HepG2 (cell line): ENCODE measurements around the gene MAP2K5. TPM values are rescaled to one million over a fixed set of nuclear protein-coding genes. Genes with fewer than 3 reads are reported as not detected.

Experiments used
- HNRNPK ChIP-seq: fragments of 200-400 bp; formaldehyde crosslinking; IDR thresholded peaks from 2 replicates; pipeline ENCODE4 v1.6.1; 2018; ENCODE audit warnings: low read length, low read depth, moderate library complexity, mild to moderate bottlenecking; ENCODE audit not compliant: poor library complexity, severe bottlenecking
- MTF1 ChIP-seq: sonication (generic); formaldehyde crosslinking; IDR thresholded peaks from 2 replicates; pipeline ENCODE4 v1.5.0; 2020; ENCODE audit warnings: missing genetic modification reagents
- NFKB2 ChIP-seq: sonication (generic); formaldehyde crosslinking; IDR thresholded peaks from 2 replicates; pipeline ENCODE4 v1.4.0; 2020; ENCODE audit warnings: missing genetic modification reagents, borderline replicate concordance
- PBX3 ChIP-seq: sonication (generic); formaldehyde crosslinking; IDR thresholded peaks from 2 replicates; pipeline ENCODE4 v1.8.1; 2023; ENCODE audit warnings: missing genetic modification reagents, inconsistent platforms, borderline replicate concordance
- RCOR2 ChIP-seq: IDR thresholded peaks from 2 replicates; pipeline ENCODE4 v1.6.1; 2016; ENCODE audit warnings: missing biosample characterization, missing genetic modification reagents
- SRSF1 ChIP-seq: fragments of 200-400 bp; formaldehyde crosslinking; optimal IDR thresholded peaks from 2 replicates; pipeline ENCODE3; 2017; ENCODE audit warnings: mild to moderate bottlenecking, low read depth, low read length, moderate library complexity
- ZFY ChIP-seq: sonication (generic); formaldehyde crosslinking; IDR thresholded peaks from 2 replicates; pipeline ENCODE4 v1.4.0; 2020; ENCODE audit warnings: missing genetic modification reagents
- ZKSCAN1 ChIP-seq: fragments of 150-350 bp; IDR thresholded peaks from 2 replicates; pipeline ENCODE4 v1.6.1; 2014; ENCODE audit warnings: low read length
- ZNF720 ChIP-seq: sonication (generic); formaldehyde crosslinking; IDR thresholded peaks from 2 replicates; pipeline ENCODE4 v1.4.0; 2020; ENCODE audit warnings: missing genetic modification reagents
- polyA plus RNA-seq, 8 experiments: library from polyadenylated mRNA; depleted of rRNA in 3 of 8; stranded (reverse) in 7 of 8; unstranded in 1 of 8; fragments of >200 nt; fragmentation: Illumina TruSeq in 4 of 8; extraction: Trizol in 4 of 8; gene quantifications; 2 replicates each; pipeline versions ENCODE4 v1.2.1 to v1.2.3, GENCODE V29; 2011 to 2016; ENCODE audit warnings: low read depth in 4 of 8, missing spikeins in 1 of 8, mixed read lengths in 1 of 8; ENCODE audit not compliant: insufficient read depth in 1 of 8
- total RNA-seq, 5 experiments: library from RNA; depleted of rRNA; stranded (reverse); fragments of >200 nt; fragmentation: Illumina TruSeq; extraction: Trizol; gene quantifications; 2 replicates each; pipeline ENCODE4 v1.2.3, GENCODE V29; 2016; ENCODE audit warnings: low read depth in 1 of 5
- TF ChIP-seq, protein P1 (sequence below): sonication (generic); formaldehyde crosslinking; IDR thresholded peaks from 2 replicates; pipeline ENCODE4 v1.4.0; 2020; ENCODE audit warnings: low read depth, missing genetic modification reagents
- TF ChIP-seq, protein P2 (sequence below): IDR thresholded peaks from 2 replicates; pipeline ENCODE4 v1.6.1; 2018; ENCODE audit warnings: missing genetic modification reagents
- TF ChIP-seq, protein P3 (sequence below): sonication (generic); formaldehyde crosslinking; IDR thresholded peaks from 2 replicates; pipeline ENCODE4 v1.5.0; 2020; ENCODE audit warnings: mild to moderate bottlenecking, missing genetic modification reagents
- TF ChIP-seq, protein P4 (sequence below): IDR thresholded peaks from 2 replicates; pipeline ENCODE4 v1.4.0; 2020; ENCODE audit warnings: mild to moderate bottlenecking, missing genetic modification reagents
- TF ChIP-seq, protein P5 (sequence below): sonication (generic); formaldehyde crosslinking; conservative IDR thresholded peaks from 2 replicates; pipeline ENCODE4 v1.8.1; 2023; ENCODE audit warnings: missing genetic modification reagents

Gene MAP2K5
- total and polyA plus RNA-seq, 2 of the 13 experiments (the other 11 are each of a cell fraction or from before 2014, with no cell fraction given) = 4.0 to 4.3 TPM

- TF ChIP-seq PBX3 = peak; percentile 82; the same call in 1 of the 2 replicates
- no peak for TF ChIP-seq HNRNPK
- no peak for TF ChIP-seq ZNF720
- TF ChIP-seq SRSF1 = no peak
- TF ChIP-seq ZKSCAN1 = no peak
- 0 out of 2 replicates have a peak, but pooled peaks have one; percentile 49 for TF ChIP-seq MTF1 (CRISPR knock-in tag)
- TF ChIP-seq, protein P1, sequence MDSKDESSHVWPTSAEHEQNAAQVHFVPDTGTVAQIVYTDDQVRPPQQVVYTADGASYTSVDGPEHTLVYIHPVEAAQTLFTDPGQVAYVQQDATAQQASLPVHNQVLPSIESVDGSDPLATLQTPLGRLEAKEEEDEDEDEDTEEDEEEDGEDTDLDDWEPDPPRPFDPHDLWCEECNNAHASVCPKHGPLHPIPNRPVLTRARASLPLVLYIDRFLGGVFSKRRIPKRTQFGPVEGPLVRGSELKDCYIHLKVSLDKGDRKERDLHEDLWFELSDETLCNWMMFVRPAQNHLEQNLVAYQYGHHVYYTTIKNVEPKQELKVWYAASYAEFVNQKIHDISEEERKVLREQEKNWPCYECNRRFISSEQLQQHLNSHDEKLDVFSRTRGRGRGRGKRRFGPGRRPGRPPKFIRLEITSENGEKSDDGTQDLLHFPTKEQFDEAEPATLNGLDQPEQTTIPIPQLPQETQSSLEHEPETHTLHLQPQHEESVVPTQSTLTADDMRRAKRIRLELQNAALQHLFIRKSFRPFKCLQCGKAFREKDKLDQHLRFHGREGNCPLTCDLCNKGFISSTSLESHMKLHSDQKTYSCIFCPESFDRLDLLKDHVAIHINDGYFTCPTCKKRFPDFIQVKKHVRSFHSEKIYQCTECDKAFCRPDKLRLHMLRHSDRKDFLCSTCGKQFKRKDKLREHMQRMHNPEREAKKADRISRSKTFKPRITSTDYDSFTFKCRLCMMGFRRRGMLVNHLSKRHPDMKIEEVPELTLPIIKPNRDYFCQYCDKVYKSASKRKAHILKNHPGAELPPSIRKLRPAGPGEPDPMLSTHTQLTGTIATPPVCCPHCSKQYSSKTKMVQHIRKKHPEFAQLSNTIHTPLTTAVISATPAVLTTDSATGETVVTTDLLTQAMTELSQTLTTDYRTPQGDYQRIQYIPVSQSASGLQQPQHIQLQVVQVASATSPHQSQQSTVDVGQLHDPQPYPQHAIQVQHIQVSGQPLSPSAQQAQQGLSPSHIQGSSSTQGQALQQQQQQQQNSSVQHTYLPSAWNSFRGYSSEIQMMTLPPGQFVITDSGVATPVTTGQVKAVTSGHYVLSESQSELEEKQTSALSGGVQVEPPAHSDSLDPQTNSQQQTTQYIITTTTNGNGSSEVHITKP (CRISPR knock-in tag) = no peak
- TF ChIP-seq, protein P2, sequence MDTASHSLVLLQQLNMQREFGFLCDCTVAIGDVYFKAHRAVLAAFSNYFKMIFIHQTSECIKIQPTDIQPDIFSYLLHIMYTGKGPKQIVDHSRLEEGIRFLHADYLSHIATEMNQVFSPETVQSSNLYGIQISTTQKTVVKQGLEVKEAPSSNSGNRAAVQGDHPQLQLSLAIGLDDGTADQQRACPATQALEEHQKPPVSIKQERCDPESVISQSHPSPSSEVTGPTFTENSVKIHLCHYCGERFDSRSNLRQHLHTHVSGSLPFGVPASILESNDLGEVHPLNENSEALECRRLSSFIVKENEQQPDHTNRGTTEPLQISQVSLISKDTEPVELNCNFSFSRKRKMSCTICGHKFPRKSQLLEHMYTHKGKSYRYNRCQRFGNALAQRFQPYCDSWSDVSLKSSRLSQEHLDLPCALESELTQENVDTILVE (CRISPR knock-in tag) = 0 out of 2 replicates have a peak, but pooled peaks have one; percentile 33
- TF ChIP-seq NFKB2 (CRISPR knock-in tag) = peak; percentile 88; the same call in 1 of the 2 replicates
- no peak for TF ChIP-seq RCOR2
- TF ChIP-seq, protein P3, sequence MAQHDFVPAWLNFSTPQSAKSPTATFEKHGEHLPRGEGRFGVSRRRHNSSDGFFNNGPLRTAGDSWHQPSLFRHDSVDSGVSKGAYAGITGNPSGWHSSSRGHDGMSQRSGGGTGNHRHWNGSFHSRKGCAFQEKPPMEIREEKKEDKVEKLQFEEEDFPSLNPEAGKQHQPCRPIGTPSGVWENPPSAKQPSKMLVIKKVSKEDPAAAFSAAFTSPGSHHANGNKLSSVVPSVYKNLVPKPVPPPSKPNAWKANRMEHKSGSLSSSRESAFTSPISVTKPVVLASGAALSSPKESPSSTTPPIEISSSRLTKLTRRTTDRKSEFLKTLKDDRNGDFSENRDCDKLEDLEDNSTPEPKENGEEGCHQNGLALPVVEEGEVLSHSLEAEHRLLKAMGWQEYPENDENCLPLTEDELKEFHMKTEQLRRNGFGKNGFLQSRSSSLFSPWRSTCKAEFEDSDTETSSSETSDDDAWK (CRISPR knock-in tag) = no peak
- TF ChIP-seq, protein P4, sequence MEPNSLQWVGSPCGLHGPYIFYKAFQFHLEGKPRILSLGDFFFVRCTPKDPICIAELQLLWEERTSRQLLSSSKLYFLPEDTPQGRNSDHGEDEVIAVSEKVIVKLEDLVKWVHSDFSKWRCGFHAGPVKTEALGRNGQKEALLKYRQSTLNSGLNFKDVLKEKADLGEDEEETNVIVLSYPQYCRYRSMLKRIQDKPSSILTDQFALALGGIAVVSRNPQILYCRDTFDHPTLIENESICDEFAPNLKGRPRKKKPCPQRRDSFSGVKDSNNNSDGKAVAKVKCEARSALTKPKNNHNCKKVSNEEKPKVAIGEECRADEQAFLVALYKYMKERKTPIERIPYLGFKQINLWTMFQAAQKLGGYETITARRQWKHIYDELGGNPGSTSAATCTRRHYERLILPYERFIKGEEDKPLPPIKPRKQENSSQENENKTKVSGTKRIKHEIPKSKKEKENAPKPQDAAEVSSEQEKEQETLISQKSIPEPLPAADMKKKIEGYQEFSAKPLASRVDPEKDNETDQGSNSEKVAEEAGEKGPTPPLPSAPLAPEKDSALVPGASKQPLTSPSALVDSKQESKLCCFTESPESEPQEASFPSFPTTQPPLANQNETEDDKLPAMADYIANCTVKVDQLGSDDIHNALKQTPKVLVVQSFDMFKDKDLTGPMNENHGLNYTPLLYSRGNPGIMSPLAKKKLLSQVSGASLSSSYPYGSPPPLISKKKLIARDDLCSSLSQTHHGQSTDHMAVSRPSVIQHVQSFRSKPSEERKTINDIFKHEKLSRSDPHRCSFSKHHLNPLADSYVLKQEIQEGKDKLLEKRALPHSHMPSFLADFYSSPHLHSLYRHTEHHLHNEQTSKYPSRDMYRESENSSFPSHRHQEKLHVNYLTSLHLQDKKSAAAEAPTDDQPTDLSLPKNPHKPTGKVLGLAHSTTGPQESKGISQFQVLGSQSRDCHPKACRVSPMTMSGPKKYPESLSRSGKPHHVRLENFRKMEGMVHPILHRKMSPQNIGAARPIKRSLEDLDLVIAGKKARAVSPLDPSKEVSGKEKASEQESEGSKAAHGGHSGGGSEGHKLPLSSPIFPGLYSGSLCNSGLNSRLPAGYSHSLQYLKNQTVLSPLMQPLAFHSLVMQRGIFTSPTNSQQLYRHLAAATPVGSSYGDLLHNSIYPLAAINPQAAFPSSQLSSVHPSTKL (CRISPR knock-in tag) = peak; percentile 36; the same call in 1 of the 2 replicates
- TF ChIP-seq, protein P5, sequence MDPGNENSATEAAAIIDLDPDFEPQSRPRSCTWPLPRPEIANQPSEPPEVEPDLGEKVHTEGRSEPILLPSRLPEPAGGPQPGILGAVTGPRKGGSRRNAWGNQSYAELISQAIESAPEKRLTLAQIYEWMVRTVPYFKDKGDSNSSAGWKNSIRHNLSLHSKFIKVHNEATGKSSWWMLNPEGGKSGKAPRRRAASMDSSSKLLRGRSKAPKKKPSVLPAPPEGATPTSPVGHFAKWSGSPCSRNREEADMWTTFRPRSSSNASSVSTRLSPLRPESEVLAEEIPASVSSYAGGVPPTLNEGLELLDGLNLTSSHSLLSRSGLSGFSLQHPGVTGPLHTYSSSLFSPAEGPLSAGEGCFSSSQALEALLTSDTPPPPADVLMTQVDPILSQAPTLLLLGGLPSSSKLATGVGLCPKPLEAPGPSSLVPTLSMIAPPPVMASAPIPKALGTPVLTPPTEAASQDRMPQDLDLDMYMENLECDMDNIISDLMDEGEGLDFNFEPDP (CRISPR knock-in tag) = no peak
- TF ChIP-seq ZFY (CRISPR knock-in tag) = peak; percentile 27; the same call in 1 of the 2 replicates
Measured at GRCh38 chr15:67820992-67821783, 278.7 kb downstream of the MAP2K5 start (continued).
